Stomach (tissue), 9 donors: Measurements from ENCODE around the gene NTS. TPM values are rescaled to one million over a fixed set of nuclear protein-coding genes. Genes with fewer than 3 reads are reported as not detected.

Experiments used
- DNase-seq, 2 donors: peaks; one replicate each; pipeline versions ENCODE4 v3.0.0 to v3.0.0-alpha.2; 2013 to 2019
- H3K27ac ChIP-seq, 5 donors: fragments of 200-600 bp in 4 of 5; sonication (generic) in 4 of 5; one replicate each; pipeline ENCODE4 v1.5.1; 2013 to 2019; ENCODE audit warnings: mild to moderate bottlenecking in 1 of 5, moderate library complexity in 1 of 5
- H3K27me3 ChIP-seq, 3 donors: fragments of 200-600 bp; sonication (generic); one replicate each; pipeline ENCODE4 v1.5.1; 2017 to 2019; ENCODE audit warnings: mixed run types in 1 of 3
- H3K36me3 ChIP-seq, 4 donors: fragments of 200-600 bp; sonication (generic); 1 replicate in 3 of 4; 2 replicates in 1 of 4; pipeline ENCODE4 v1.5.1; 2016 to 2019
- H3K4me1 ChIP-seq, 4 donors: fragments of 200-600 bp; sonication (generic); one replicate each; pipeline ENCODE4 v1.5.1; 2016 to 2019
- H3K4me3 ChIP-seq, 4 donors: fragments of 200-600 bp; sonication (generic) in 3 of 4; one replicate each; pipeline ENCODE4 v1.5.1; 2016 to 2019; ENCODE audit warnings: mild to moderate bottlenecking in 1 of 4
- H3K9me3 ChIP-seq, 4 donors: fragments of 200-600 bp; sonication (generic); one replicate each; pipeline ENCODE4 v1.5.1; 2016 to 2019
- CTCF ChIP-seq, 7 experiments: fragments of 450-650 bp in 4 of 7; fragments of 200-600 bp in 3 of 7; sonication (generic) in 3 of 7; IDR thresholded peaks; one replicate each; pipeline ENCODE4 v1.5.1; 2016 to 2019; ENCODE audit warnings: antibody characterized with exemption in 7 of 7, control low read depth in 2 of 7, mild to moderate bottlenecking in 1 of 7
- EP300 ChIP-seq: sonication (generic); formaldehyde crosslinking; IDR thresholded peaks from one replicate; pipeline ENCODE4 v1.6.1; 2017; ENCODE audit warnings: antibody characterized with exemption
- POLR2A ChIP-seq, 4 donors: fragments of 450-650 bp; IDR thresholded peaks; one replicate each; pipeline ENCODE4 v1.6.1; 2016; ENCODE audit warnings: antibody characterized with exemption in 4 of 4, control low read depth in 2 of 4, mild to moderate bottlenecking in 1 of 4, moderate library complexity in 1 of 4
- POLR2AphosphoS5 ChIP-seq, 3 donors: sonication (generic); formaldehyde crosslinking; IDR thresholded peaks; one replicate each; pipeline ENCODE4 v1.6.1; 2016; ENCODE audit warnings: antibody characterized with exemption in 3 of 3
- intact Hi-C: fragments of 100-400 bp; cut with DNase I; formaldehyde crosslinking; loops from one replicate; pipeline ENCODE4 v1.15.1; 2023; ENCODE audit warnings: low total_unique reads
- polyA plus RNA-seq, 3 donors: library from polyadenylated mRNA; stranded (reverse); fragments of 200-250 nt; gene quantifications; one replicate each; pipeline ENCODE4 v1.2.3, GENCODE V29; 2013
- total RNA-seq, 5 donors: library from RNA; depleted of rRNA; stranded (reverse); fragments of >200 nt; gene quantifications; one replicate each; pipeline versions ENCODE4 v1.1.0 to v1.2.3, GENCODE V29; 2014 to 2016
- donor health status: healthy with polysubstance abuse.
- donor health status: Bipolar disorder and iron deficiency.
- donor health status: healthy.

The NTS gene
- total and polyA plus RNA-seq, 8 donors: 0.18 to 5.5 TPM; not detected in 6

DNA sequence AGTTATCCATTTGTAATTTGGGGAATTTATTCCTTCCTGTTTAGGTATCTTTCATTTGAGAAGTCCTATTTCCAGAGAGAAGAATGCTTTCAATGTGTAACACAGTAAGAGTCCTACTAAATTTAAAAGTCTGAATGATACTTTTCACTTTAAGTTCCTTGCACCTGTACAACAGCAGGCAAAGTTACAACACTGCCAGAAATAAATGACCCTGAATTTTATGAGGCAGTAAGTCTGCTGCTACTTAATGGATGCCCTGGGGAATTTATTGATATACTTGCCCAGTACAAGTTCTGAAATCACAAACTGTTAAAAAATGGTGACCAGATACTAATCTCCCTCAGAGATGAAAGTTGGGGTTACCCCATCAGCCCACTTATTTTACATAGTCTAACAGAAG lies 53.1 kb downstream of the NTS start:
- no peak for DNase-seq
- TF ChIP-seq EP300 (no peak), POLR2AphosphoS5 (IDR thresholded peaks at IDR 0.05) (no peak), CTCF (IDR thresholded peaks at IDR 0.05) (no peak), POLR2A (IDR thresholded peaks at IDR 0.05) (no peak)
- Histone ChIP-seq H3K9me3 (no peaks in the 10 kb centered on the region), H3K4me3 (no peak overlapping the region), H3K4me1 (no peaks in the 10 kb centered on the region), H3K36me3 (no peaks in the 10 kb centered on the region), H3K27me3 (no peaks in the 10 kb centered on the region), H3K27ac (no peak overlapping the region)
- intact Hi-C loops: no loop called here

Other genes starting within 250 kb of the NTS start
- 1 to 10 TPM in 2 of 5 donors, under 1 TPM in 3; under 0.01 to 6.2 (median 0.58) TPM for gene RASSF9, start 37.9 kb upstream of the NTS start, total RNA-seq
- gene RASSF9, start 37.9 kb upstream of the NTS start, polyA plus RNA-seq: 1 to 10 TPM in 1 of 3 donors, under 1 TPM in 1, not detected in 1; 0.31 to 1.2 TPM